ENCODE measurements around the gene CERS4.

GRCh38 chr19:8255426-8256125, 46.4 kb downstream of the CERS4 start:
- TF ChIP-seq RAD21 (IDR thresholded peaks at IDR 0.05; ENCODE audit: low read depth) (no peak), FOXM1 (IDR thresholded peaks at IDR 0.05; ENCODE audit: borderline replicate concordance, low read depth) (no peak), REST (IDR thresholded peaks at IDR 0.05; ENCODE audit: low read depth) (no peak), TEAD4 (IDR thresholded peaks at IDR 0.05) (no peak), CEBPB (IDR thresholded peaks at IDR 0.05) (no peak), CREB1 (IDR thresholded peaks at IDR 0.05; ENCODE audit: low read depth) (no peak), NFIC (IDR thresholded peaks at IDR 0.05) (no peak), EP300 (IDR thresholded peaks at IDR 0.05; ENCODE audit: borderline replicate concordance) (no peak), TAF1 (IDR thresholded peaks at IDR 0.05; ENCODE audit: low read depth) (no peak), YY1 (IDR thresholded peaks at IDR 0.05; ENCODE audit: low read depth) (no peak), MAX (IDR thresholded peaks at IDR 0.05) (no peak), USF1 (IDR thresholded peaks at IDR 0.05) (no peak)

Measured in Ishikawa (cell line).